Activated T-cell treated with anti-CD3 and anti-CD28 coated beads, Interleukin-2, amount 50 U/mL, for 72 hours (primary cell): ENCODE results near the gene TNFRSF12A. TPM values are rescaled to one million over a fixed set of nuclear protein-coding genes. Genes with fewer than 3 reads are reported as not detected.

Experiments
- ATAC-seq, 2 donors: fragments of 150-1000 bp; cut with Tn5 transposase; replicated peaks in 1 of 2; 2 replicates each; pipeline ENCODE4 v1.10.0; 2021; ENCODE audit warnings: moderate library complexity in 2 of 2, mild to moderate bottlenecking in 1 of 2
- DNase-seq, 2 donors: peaks; one replicate each; pipeline ENCODE4 v3.0.0; 2021 to 2022; ENCODE audit warnings: mixed read lengths in 1 of 2
- H3K27ac Mint-ChIP-seq: one replicate; pipeline ENCODE4 v1.8.0; 2022; ENCODE audit warnings: mild to moderate bottlenecking, moderate library complexity, mixed read lengths
- H3K27me3 Mint-ChIP-seq: one replicate; pipeline ENCODE4 v1.8.0; 2022; ENCODE audit warnings: low read depth, mixed read lengths
- H3K36me3 Mint-ChIP-seq, 2 donors: one replicate each; pipeline ENCODE4 v1.8.0; 2022; ENCODE audit warnings: mixed read lengths in 2 of 2, mild to moderate bottlenecking in 1 of 2; ENCODE audit not compliant: insufficient read depth in 2 of 2
- H3K4me1 Mint-ChIP-seq: one replicate; pipeline ENCODE4 v1.8.0; 2022; ENCODE audit warnings: low read depth, mixed read lengths
- H3K4me3 Mint-ChIP-seq, 2 donors: one replicate each; pipeline ENCODE4 v1.8.0; 2022; ENCODE audit warnings: mild to moderate bottlenecking in 2 of 2, mixed read lengths in 2 of 2, moderate library complexity in 2 of 2
- H3K9me3 Mint-ChIP-seq, 2 donors: one replicate each; pipeline ENCODE4 v1.8.0; 2022; ENCODE audit warnings: mixed read lengths in 2 of 2
- total RNA-seq, 2 donors: library from RNA; stranded (reverse); gene quantifications; one replicate each; pipeline ENCODE4 v1.2.3, GENCODE V29; 2022

The TNFRSF12A gene
- 1 to 10 TPM; 3.9 to 4.0 TPM for total RNA-seq

DNA sequence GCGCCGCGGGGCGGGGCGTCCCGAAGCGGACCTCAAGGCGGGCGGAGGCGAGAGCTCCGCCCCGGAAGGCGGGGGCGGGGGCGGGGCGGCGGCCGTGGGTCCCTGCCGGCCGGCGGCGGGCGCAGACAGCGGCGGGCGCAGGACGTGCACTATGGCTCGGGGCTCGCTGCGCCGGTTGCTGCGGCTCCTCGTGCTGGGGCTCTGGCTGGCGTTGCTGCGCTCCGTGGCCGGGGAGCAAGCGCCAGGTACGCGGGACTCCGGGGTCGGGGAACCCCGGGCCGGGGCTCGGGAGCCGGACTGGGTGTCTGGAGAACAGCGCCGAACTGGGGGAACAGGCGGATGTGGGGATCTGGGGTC is at the start of gene TNFRSF12A:
TNFRSF12A (plus strand) TSS at position 122 of the 357 bp plus-strand sequence; CDS start at position 152, 30 bp downstream.
- Mint-ChIP-seq H3K27ac (peak within 1 kb of the TSS; percentile 40), H3K27me3 (peaks cover 17% of the 10 kb centered on the region), H3K9me3 (no peaks in the 10 kb centered on the region), H3K36me3 (no peaks in the 10 kb centered on the region), H3K4me3 (peak within 1 kb of the TSS; percentile 83 to 85), H3K4me1 (peaks cover 65% of the 10 kb centered on the region)
- peak; percentile 77 to 84 for DNase-seq
- ATAC-seq, result peak; percentile 33 to 36

DNA sequence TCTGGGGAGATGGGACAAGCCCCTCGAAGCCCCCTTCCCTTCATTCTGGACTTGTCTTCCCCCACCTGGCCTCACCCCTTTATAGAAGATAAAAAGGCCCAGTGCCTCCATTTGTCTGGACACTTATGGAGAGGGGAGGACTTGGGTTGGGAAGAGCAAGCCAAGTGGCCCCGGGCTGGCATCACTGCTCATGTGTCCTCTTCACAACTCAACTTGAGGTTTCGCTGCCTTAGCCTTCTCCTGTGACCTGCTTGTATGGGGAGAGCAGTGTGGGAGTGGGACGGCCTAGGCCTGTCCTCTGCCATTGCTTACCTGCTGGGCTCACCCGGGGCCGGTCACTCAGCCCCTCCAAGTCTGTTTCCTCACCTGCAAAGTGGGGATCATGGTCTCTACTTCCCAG is 49.6 kb upstream of the TNFRSF12A start:
- H3K4me1 Mint-ChIP-seq, result peaks cover 26% of the 10 kb centered on the region
- no peak for ATAC-seq

DNA sequence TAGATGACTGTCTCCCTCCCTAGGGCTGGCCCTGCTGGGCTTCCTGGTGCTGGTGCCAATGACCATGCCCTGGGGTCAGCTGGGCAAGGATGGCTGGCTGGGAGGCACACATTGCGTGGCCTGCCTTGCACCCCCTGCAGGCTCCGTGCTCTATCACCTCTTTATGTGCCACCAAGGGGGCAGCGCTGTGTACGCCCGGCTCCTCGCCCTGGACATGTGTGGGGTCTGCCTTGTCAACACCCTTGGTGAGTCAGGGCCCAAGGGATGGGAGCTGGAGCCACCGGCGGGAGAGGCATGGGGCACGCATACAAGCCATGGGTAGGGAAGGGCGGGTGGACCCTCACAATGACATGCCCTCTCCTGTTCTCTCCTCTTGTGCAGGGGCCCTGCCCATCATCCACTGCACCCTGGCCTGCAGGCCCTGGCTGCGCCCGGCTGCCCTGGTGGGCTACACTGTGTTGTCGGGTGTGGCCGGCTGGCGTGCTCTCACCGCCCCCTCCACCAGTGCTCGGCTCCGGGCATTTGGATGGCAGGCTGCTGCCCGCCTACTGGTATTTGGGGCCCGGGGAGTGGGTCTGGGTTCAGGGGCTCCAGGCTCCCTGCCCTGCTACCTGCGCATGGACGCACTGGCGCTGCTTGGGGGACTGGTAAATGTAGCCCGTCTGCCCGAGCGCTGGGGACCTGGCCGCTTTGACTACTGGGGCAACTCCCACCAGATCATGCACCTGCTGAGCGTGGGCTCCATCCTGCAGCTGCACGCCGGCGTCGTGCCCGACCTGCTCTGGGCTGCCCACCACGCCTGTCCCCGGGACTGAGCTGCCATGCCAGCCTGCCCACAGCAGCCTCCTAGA is 48.8 kb upstream of the TNFRSF12A start:
- Mint-ChIP-seq H3K36me3 (peaks cover 3 to 10% of the 10 kb centered on the region in 2 donors), H3K4me3 (peak overlapping the region; percentile 82 to 86), H3K27me3 (peaks cover 10% of the 10 kb centered on the region), H3K9me3 (no peaks in the 10 kb centered on the region), H3K27ac (no peak overlapping the region), H3K4me1 (peaks cover 26% of the 10 kb centered on the region)
- no peak for DNase-seq
- no peak for ATAC-seq

More for the DNA sequence above, 49.6 kb upstream of the TNFRSF12A start:
- H3K4me3 Mint-ChIP-seq, result peak overlapping the region; percentile 82 to 86
- H3K36me3 Mint-ChIP-seq, result peaks cover 3 to 10% of the 10 kb centered on the region in 2 donors
- H3K27ac Mint-ChIP-seq, result no peak overlapping the region
- no peaks in the 10 kb centered on the region for H3K9me3 Mint-ChIP-seq
- no peak for DNase-seq
- peaks cover 15% of the 10 kb centered on the region for H3K27me3 Mint-ChIP-seq

DNA sequence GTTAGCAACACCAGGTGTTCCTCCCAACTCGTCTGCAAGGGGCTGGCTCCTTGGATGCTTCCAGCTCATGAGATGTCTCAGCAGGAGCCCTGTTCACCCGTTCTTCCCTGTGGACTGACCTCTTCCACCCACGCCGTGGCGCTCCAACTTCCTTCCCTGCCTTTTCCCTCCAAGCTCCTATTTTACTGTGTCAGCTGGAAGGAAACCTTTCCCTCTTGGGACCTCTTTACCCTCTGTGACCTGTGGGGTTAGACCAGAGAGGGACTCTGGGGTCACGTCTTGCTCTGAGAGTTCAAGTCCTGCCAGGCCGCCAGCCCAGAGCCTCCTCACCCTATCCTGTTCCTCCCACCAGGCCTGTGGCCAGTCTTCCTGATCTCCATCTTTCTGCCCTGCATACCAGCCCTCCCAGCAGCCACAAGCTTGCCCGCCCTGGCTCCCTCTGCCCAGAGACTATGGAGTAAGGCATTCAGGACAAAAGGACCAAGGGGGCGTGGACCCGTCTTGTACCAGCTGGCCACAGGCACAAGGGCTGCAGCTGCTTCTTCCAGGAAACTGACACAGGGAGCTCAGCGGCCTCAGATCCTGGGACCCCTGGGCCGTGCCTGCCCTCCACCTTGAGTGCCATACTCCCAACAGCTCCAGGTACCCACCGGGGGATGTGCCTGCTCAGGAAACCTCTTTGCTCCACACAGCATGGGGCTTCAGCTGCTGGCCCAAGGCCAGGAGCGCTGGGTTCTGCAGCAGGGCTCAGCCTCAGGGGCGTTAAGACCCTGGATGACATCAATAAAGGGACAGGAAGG is 48.0 kb upstream of the TNFRSF12A start:
- peaks cover 26% of the 10 kb centered on the region for H3K4me1 Mint-ChIP-seq
- ATAC-seq (no peak), DNase-seq (no peak)
- H3K27ac Mint-ChIP-seq, result no peak overlapping the region
- H3K27me3 Mint-ChIP-seq, result peaks cover 10% of the 10 kb centered on the region
- peaks cover 3 to 10% of the 10 kb centered on the region in 2 donors for H3K36me3 Mint-ChIP-seq
- H3K9me3 Mint-ChIP-seq, result no peaks in the 10 kb centered on the region
- peak overlapping the region; percentile 8 to 44 for H3K4me3 Mint-ChIP-seq

GRCh38 chr16:2973093-2973492 is 47.1 kb upstream of the TNFRSF12A start:
- Mint-ChIP-seq H3K27ac (no peak overlapping the region), H3K4me3 (no peak overlapping the region), H3K36me3 (peaks cover 5 to 12% of the 10 kb centered on the region in 2 donors), H3K4me1 (peaks cover 22% of the 10 kb centered on the region), H3K9me3 (no peaks in the 10 kb centered on the region), H3K27me3 (peaks cover 6% of the 10 kb centered on the region)
- no peak for ATAC-seq
- DNase-seq, result no peak

DNA sequence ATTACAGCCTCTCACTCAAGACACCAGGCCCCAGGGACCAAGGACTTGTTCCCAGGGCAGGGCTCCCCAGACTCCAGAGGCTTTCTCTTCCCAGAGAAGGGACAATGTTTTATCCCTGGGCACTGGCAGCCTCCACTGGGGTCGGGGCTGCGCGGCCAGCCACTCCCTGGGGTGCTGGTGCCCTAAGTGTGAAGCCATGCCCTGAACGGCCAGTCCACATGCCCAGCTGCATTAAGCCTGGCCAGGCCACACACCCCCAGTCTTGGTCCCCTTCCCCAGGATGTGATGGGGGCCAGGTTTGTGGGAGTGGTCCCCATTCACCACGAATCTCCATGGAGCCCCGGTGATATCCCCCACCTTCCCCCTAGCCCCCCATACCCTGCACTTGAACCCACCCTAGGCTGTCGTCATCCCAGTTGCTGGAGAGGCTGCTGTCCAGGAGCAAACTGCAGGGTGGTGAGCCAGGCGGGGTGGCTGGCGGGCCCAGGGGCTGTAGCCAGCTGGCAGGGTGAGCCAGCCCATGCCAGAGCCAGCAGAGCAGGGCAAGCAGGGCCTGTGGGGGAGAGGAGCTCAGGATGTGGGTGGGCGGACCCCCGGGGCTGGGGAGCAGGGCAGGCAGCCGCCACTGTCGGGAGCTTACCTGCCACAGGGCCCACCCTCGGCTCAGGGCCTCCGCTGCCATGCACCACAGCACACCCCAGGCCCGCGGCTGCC is 46.4 kb upstream of the TNFRSF12A start:
- Mint-ChIP-seq H3K9me3 (no peaks in the 10 kb centered on the region), H3K4me3 (no peak overlapping the region), H3K27me3 (no peaks in the 10 kb centered on the region), H3K36me3 (peaks cover 5 to 12% of the 10 kb centered on the region in 2 donors), H3K27ac (no peak overlapping the region), H3K4me1 (peaks cover 16% of the 10 kb centered on the region)
- no peak for ATAC-seq
- no peak for DNase-seq

DNA sequence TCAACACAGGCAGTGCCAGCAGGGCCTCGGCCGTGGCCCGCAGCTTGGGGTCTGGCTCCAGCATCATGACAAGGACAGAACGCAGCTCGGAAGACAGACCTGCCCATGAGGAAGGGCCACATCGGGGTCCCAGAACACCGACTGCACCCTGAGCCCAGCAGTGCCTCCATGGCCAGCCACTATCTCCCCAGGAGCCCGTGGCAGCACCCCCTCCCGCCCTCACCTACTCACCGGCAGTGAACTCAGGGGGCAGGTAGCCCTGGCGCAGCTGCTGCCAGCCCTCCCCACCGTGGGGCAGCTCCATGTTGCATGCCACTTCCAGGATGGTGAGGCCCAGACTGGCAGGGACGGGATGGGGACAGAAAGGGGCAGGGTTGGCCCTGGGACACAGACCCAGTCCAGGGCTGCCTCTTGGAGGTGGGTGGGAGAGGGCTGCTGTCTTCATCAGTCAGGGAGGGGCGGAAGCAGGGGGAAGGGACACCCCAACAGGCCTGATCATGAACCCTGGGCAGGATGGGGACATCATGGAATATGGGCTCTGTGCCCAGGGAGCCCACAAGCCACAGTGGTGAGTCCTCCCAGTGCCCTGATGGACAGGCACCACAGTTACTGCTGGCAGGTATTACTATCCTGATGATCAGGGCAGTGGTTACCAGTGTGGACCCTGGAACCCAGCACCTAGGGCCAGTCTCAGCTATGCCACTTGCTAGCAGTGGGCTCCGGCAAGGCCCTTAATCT is 45.7 kb upstream of the TNFRSF12A start:
- peaks cover 5 to 12% of the 10 kb centered on the region in 2 donors for H3K36me3 Mint-ChIP-seq
- H3K27ac Mint-ChIP-seq, result no peak overlapping the region
- DNase-seq, result no peak
- H3K4me3 Mint-ChIP-seq, result no peak overlapping the region
- ATAC-seq, result no peak
- H3K9me3 Mint-ChIP-seq, result no peaks in the 10 kb centered on the region
- H3K27me3 Mint-ChIP-seq, result no peaks in the 10 kb centered on the region
- H3K4me1 Mint-ChIP-seq, result peaks cover 15% of the 10 kb centered on the region

DNA sequence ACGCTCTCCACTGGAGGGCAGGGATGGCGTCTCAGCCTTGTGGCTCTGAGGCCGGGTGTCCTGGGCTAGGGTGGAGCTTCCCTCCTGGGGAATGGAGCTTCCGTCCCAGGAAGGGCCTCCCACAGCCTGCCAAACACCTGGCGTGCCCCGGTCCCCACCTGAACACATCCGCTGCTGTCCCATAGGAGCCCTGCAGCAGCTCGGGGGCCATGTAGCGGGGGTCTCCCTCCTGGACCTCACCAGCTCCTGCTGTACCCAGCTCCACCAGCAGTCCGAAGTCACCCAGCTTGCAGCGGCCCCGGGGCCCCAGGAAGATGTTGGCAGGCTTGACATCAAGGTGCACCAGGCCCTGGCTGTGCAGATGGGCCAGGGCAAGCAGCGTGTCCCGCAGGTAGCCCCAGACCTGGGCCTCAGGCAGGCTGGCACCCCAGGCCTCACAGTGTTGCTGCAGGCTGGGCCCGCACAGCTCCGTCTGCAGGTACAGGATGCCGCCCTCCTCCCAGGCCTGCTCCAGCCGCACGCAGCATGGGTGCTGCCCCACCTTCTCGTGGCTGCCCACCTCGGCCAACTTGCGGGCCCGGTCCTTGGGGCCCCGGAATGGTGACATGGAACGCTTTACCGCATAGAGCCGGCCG is 44.9 kb upstream of the TNFRSF12A start:
- Mint-ChIP-seq H3K27me3 (no peaks in the 10 kb centered on the region), H3K4me1 (peaks cover 14% of the 10 kb centered on the region), H3K36me3 (peaks cover 5 to 15% of the 10 kb centered on the region in 2 donors), H3K9me3 (no peaks in the 10 kb centered on the region), H3K27ac (no peak overlapping the region), H3K4me3 (no peak overlapping the region)
- DNase-seq (no peak), ATAC-seq (no peak)

DNA sequence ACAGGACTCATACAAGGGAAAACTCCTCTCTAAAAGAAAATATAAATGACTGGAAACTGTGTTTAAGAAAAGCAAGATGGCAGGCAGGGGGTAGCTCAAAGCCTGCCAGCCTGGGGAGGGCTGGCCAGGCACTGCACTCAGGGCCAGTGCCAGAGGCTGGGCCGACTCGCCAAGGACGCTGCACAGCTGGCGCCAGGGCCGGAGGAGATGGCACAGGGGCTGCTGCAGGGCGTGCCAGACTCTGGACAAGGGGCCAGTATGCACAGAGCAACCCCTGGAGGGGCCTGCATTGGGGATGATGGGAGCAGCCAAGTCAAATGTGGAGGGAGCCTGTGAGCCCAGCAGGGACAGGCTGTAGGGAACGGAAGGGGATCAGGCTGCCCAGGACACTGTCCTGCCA is 44.0 kb upstream of the TNFRSF12A start:
- Mint-ChIP-seq H3K4me3 (no peak overlapping the region), H3K4me1 (peaks cover 12% of the 10 kb centered on the region), H3K9me3 (no peaks in the 10 kb centered on the region), H3K27ac (no peak overlapping the region), H3K27me3 (no peaks in the 10 kb centered on the region), H3K36me3 (peaks cover 5 to 15% of the 10 kb centered on the region in 2 donors)
- ATAC-seq (no peak), DNase-seq (no peak)

GRCh38 chr16:2976673-2977072 is 43.5 kb upstream of the TNFRSF12A start:
- no peak overlapping the region for H3K4me3 Mint-ChIP-seq
- no peaks in the 10 kb centered on the region for H3K27me3 Mint-ChIP-seq
- no peak overlapping the region for H3K27ac Mint-ChIP-seq
- peaks cover 5 to 15% of the 10 kb centered on the region in 2 donors for H3K36me3 Mint-ChIP-seq
- peaks cover 16% of the 10 kb centered on the region for H3K4me1 Mint-ChIP-seq
- no peak for ATAC-seq
- no peak for DNase-seq
- no peaks in the 10 kb centered on the region for H3K9me3 Mint-ChIP-seq

GRCh38 chr16:2977440-2977839 is 42.7 kb upstream of the TNFRSF12A start:
- Mint-ChIP-seq H3K27me3 (no peaks in the 10 kb centered on the region), H3K36me3 (peaks cover 1 to 11% of the 10 kb centered on the region in 2 donors), H3K4me3 (no peak overlapping the region), H3K27ac (no peak overlapping the region), H3K9me3 (no peaks in the 10 kb centered on the region), H3K4me1 (peaks cover 14% of the 10 kb centered on the region)
- no peak for DNase-seq
- no peak for ATAC-seq

DNA sequence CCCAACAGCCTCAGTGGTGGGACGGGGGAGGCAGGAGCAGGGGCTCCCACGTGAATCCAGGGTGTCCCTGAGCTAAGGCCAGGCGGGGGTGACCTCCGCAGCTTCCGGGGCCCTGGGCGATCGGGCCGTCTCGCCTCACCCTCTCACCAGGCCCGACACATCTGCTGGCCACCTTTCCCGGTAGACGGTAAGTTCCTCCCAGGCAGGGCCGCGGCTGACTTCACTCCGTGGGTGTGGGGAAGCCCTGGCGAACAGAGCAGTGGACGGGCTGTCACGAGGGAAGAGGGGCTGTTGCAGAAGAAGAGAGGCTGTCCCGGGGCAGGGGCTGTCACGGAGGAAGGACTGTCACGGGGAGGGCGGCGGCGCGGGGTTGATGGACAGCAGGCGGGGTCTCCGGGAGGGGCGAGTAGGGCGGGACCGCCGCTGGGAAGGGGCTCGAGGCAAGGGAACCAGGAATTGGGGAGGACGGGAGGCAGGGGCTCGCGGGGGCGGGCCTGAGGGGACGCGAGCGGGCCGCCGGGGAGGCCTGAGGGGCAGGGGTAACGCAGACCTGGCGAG is 40.4 kb upstream of the TNFRSF12A start:
- Mint-ChIP-seq H3K27me3 (no peaks in the 10 kb centered on the region), H3K4me3 (peak overlapping the region; percentile 48 to 91), H3K27ac (peak overlapping the region; percentile 60), H3K36me3 (peaks cover 1 to 7% of the 10 kb centered on the region in 2 donors), H3K9me3 (no peaks in the 10 kb centered on the region), H3K4me1 (peaks cover 19% of the 10 kb centered on the region)
- DNase-seq (peak in 1 of 2 donors; percentile 53), ATAC-seq (peak; percentile 16 to 20)
